NCI-H2029 treated with DMSO at 0.1 percent for 48 hours (cell line): ENCODE measurements around the gene IPO4.

ENCODE experiments used
- DNase-seq: peaks from one replicate; lab custom pipeline; 2025; lab: John Stamatoyannopoulos, UW

The IPO4 gene

DNA sequence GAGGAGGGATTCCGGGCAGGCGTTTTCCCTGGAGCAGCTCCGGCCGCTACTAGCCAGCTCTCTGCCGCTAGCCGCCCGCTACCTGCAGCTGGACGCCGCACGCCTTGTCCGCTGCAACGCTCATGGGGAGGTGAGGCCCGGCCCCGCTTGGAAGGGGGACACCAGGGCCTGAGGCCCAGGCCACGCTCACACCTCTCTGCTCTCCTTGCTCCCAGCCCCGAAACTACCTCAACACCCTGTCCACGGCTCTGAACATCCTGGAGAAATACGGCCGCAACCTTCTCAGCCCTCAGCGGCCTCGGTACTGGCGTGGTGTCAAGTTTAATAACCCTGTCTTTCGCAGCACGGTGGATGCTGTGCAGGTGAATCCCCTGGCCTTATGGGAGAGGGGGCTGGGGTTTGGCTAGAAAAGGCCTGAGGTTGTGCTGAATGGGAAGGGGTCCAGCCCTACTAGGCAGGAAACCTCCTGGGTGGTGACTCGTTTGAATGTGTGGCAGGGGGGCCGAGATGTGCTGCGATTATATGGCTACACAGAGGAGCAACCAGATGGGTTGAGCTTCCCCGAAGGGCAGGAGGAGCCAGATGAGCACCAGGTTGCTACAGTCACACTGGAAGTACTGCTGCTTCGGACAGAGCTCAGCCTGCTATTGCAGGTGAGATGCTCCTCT, 40.7 kb downstream of the IPO4 start:
- no peak for DNase-seq

DNA sequence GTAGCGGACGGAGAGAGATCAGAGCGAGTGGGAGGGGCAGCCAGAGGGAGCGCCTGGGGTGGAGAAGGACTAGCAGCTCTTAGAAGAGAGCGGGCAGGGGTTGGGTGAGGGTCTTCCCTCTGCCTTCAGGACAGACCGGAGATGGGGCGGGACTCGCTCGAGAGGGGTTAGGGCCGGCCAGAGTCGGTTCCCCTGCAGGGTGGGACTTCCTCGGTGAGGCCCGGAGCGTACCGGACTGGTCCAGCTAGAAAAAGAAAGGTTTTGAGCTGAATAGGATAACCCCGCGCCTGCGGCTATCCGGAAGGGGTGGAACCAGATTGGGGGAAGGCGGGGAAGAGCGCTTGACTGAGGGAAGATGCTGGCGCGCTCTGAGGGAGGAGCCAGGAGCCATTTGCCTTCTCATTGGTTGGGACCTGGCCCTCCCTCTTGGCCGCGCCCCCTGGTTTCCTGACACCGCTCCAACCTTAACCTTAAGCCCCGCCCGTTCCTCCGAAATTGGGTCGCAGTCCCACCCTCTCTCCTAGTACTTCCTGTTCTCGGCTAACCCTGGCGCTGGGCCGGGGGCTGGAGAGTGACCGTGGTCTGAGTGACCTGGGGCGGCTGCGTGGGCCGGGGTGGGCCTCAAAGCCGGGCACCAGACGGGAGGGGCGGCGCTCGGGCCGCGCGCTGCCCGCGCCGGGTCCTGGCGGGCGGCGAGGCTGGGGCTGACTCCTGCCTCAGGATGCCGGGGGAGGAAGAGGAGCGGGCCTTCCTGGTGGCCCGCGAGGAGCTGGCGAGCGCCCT, 41.4 kb downstream of the IPO4 start, which contains the start of gene RNF31:
Gene RNF31 (plus strand): TSS at position 521 of the 783 bp plus-strand sequence. CDS start 201 bp downstream, at position 722.
- DNase-seq: peak; percentile 97

DNA sequence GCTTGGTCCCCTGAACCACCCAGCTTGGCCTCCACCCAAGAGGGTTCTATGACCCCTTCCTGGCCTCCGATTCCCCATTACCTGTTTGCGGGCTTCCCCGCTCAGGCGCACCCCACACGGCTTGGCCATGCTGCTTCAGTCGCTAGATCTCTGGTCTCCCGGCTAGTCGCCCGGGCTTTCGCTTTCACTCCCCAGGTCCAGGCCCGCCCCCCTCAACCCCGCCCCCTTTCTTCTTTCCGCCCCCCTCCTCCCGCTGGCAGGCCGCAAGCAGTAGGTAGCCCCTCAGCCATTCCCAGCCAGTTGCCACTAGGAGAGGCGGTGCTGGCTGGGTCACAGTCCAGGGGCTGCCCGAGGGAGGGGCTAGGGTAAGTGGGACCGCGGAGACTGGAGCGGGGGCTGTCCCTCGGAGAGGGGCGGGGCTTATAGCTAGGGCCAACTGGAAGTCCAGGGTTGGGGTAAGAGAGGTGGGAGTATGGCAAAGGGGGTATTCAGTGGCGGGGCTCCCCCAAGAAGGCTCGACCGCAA, 42.1 kb downstream of the IPO4 start, which contains the start of gene PSME2:
Gene PSME2 (minus strand): TSS at position 158 of the 525 bp plus-strand sequence. CDS start 29 bp downstream, at position 129.
- DNase-seq: peak; percentile 95

DNA sequence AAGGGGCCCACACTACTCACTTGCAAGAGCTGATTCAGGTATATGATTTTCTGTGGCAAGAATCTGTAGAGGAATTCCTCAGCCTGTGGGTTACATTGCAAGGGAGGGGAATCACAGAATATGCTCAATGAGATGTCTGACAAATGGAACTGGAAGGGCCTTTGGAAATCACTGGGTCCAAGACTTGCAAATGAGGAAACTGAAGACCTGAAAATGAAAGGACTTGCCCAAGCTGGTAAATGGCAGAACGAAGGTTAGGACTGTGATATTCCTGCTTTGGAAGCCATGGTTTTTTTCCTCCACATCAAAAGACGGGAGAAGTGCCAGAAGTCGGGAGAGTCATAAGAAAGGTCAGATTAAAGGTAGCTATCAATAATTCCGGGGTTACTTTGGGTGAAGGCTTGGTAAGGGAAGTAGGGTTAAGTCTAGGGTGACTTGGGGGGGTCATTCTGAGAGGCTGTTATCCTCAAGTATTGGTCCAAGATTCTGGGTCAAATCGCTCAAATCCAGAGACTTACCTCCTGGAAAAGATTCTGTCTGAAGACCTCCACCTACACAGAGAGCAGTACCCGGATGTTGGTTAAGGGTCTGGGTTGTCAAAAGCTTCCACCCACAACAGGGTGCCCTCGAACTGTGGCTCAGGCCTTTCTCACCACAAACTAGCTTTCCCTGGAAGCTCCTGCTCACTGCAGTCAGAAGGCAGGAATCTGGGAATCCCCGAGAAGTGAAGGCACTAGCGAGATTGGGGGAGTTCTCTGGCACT, 42.7 kb downstream of the IPO4 start:
- DNase-seq: no peak

DNA sequence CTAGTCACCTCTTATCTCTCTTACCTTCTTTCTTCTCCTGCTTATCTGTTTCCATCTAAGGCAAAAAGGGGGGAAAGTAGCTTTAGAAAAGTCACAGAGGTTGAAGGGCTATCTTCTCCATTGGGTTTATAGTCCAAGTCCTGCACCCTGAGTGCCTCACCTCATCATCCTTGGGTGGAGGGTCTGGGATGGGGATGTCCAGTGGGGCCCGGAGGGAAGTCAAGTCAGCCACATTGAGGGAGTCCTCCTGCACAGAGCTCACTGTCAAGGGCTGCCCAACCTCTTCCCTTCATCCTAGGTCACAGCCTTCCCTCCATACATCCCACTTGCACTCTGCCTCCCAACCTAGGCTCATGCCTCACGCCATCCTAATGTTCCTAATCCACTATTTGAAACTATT, 43.4 kb downstream of the IPO4 start:
- no peak for DNase-seq

DNA sequence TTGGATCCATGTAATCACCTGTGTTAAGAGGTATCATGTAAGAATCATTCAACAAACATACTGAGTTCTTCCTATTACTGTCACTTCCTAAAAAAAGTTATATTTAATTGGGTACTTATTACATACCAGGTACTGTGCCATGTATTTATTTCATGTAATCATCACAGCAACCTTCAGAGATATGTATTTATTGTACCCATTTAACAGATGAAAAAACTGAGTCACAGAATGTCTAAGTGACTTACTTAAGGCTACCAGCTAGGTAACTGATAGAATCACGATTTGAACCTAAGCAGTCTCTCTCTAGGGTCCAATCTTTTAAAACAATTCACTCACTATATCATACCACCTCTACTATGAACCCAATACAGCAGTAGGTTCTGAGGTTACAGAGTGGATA, 44.2 kb downstream of the IPO4 start:
- no peak for DNase-seq

DNA sequence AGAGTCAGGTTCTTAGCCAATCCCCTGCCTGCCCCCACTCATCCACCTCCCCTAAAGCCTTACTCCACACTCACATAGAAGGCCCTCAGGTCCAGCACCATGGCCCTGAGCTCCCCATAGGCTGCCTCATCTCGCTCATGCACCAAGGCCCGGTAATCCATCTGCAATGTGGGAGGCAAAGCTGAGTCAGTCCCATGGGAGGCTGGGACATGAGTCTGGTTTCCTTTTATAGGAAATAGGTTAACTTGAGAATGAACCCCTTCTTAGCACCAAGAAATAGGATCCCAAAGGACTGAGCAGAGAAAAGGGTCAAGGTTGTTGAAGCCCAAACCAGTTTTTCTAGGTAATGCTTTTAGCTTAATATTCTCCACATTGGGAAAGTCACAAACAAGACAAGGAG, 45.1 kb downstream of the IPO4 start:
- no peak for DNase-seq

DNA sequence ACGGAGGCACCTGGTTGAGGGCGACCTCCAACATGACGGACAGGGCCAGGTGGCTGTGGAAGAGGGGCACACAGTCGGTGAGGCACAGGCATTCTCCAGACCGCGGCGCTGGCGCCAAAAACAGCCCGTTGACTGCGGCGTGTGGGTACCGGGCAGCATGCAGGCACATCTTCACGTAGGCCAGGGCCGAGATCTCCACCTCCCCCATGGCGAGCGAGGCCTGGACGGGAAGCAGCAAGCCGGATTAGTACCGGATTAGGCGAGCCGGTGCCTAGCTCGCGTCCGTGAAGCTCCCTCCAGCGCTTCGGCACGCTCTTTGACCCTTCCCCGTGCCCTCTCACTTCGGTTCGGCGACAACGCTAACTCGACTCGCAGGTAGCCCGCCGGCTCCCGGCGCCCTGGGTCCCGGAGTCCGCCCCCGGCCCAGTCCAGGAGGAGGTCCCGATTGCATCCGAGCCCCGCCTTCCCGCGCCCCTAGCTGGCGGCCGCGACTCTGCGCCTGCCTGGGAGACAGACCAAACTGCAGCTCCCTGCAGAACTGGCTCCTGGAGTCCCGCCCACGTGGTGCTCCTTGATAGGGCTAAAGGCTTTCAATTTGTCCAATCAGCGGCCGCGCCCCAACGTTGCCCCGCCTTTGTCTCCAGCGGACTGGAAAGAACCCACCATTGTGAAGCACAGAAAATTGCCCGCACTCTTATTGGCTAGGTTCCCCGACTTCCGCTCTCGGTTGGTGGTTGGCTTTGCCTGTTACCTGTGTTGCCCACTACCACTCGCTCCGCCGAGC, 47.3 kb downstream of the IPO4 start, which contains the start of gene EMC9:
Gene EMC9 (minus strand): TSS at position 495 of the 784 bp plus-strand sequence. CDS start 287 bp downstream, at position 208.
- peak; percentile 98 for DNase-seq

DNA sequence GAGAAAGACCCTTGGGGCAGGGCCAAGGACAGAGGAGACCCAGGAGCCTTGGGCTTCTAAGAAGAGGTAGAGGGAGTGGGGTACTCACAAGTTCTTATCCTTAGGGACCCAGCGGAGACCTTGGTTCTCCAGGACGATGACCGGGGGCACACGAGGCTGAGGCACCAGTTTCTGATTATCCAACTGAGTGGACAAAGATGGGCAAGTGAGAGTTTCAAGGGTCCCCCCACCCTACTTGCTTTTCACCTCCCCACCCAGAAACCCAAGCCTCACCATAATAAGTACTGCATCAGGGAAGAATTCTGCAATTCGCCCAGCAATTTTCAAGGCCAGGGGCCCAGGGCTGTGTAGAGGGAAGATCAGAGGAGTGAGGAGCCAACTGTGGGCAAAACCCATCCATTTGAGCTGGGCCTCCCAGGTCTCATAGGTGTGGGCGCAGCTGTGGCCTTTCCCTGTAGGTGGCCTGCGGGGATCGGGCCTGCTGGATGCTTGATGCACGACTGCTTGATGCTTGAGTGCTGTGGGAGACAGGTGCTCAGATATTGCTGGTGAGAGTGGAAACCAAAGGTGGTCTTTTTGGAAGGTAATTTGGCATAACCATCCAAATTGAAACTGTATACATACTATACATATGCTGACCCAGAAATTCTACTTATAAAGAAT, 49.2 kb downstream of the IPO4 start:
- no peak for DNase-seq

DNA sequence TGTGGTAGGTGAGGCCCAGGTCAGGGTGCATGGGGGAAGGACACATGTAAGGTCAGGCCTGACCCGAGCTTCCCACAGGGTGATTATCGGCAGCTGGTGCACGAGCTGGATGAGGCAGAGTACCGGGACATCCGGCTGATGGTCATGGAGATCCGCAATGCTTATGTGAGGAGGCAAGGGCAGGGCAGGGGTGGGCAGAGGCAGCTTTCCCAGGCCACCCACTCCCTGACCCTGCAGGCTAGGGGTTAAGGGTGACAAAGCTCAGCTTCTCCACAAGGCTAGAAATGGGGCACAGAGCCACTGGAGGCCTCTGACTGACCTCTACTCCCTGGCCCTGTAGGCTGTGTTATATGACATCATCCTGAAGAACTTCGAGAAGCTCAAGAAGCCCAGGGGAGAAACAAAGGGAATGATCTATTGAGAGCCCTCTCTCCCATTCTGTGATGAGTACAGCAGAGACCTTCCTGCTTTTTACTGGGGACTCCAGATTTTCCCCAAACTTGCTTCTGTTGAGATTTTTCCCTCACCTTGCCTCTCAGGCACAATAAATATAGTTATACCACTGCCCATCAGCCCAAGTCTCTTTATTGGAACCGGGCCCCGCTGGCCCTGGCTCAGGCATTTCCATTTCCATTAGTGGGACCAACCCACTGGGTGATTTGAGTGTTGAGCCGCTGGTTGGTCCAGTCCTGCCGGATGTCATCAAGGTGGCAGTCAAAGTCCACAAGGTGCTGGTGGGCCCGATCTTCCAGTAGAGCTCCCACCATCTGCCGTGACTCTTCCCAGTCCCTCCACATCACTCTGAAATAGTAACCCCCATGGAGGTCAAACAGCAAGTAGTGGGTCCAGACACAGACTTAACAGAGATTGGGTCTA, 50.0 kb downstream of the IPO4 start:
- no peak for DNase-seq

DNA sequence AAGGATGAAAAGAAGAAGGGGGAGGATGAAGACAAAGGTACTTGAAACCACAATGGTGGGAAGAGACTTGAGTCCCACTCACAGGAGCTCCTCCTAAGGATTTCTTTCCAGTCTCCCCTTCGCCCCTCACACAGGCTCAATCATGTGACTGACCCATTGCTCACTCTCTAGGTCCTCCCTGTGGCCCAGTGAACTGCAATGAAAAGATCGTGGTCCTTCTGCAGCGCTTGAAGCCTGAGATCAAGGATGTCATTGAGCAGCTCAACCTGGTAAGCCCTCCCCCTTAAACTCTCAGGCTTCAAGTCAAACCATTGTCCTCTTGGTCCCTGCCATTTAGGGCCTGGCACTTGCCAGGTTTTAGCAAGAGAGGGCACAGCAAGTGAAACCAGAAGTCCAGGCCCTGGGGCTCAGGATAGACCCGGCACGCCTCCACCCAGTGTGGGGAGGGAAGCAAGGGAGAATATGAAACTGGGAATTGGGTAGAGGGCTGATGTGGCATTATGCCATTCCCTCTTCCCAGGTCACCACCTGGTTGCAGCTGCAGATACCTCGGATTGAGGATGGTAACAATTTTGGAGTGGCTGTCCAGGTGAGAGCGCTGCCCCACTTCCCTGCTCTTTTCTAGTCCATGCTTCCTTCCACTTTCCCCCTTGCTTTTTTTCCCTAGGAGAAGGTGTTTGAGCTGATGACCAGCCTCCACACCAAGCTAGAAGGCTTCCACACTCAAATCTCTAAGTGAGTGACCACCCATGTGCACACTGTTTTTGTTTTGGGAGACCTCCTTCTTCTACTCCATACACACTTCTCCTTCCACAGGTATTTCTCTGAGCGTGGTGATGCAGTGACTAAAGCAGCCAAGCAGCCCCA, 50.9 kb downstream of the IPO4 start:
- no peak for DNase-seq

DNA sequence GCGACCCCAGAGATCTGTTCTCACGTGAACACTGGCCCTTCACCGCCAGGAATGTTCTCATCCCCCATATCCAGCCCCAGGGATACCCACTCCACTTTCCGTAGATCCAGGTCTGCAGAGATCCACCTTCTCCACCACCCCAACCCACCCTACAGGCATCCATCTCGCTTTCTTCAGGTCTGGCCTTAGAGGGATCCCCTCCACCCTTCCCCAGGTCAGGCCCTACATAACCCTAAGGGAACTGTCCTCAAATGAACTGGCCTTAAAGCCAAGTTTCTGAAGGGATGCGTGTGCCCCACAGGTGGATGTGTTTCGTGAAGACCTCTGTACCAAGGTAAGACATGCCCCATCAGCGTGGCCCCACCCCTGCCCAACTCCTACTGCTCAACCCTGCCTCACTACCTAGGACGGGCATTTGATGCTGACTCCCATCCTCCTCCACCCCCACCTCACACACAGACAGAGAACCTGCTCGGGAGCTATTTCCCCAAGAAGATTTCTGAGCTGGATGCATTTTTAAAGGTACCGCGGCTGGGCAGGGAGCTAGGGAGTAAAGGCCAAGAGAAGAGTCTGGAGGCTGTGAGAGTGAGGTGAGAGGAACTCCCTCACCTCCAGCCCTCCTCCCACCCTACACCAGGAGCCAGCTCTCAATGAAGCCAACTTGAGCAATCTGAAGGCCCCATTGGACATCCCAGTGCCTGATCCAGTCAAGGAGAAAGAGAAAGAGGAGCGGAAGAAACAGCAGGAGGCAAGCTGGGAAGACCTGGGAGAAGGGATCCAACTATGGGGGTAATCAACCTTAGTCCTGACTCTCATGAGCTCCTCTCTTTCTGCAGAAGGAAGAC, 51.7 kb downstream of the IPO4 start:
- DNase-seq: no peak

DNA sequence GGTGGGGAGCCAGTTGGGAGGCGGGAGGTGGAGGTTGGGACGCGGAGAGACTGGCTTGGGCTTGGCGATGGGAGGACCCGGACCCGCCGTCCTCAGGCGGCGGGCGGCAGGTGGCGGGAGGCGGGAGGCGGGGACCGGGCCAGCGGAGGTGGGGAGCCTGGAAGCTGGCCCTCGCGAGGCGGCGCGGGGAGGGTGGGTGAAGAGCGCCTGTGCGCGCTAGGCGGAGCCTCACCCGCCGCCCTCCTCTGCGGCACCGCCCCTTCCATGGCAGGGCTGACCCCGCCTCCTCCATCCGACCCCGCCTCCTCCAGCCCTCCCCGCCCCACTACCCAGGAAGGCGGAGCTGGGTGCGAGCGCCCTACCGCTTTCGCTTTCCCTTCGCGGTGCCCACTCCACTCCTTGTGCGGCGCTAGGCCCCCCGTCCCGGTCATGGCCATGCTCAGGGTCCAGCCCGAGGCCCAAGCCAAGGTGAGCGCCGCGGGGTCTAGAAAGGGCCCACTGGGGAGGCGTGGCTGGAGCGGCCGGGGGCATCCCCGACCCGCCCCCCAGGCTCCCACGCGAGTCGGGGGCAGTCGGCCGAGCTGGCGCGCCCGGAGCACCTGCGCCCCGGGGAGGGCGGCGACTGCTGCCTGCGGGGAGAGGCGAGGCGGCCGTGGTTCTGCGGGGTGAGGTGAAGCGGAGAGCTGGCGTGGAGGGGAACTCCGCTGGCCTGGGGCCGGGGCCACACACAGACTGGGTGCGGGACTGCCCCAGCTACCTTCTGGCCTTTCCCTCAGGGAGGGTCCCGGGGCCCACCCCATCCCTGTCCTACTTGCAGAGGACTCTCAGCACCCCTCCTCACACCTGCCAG, 52.6 kb downstream of the IPO4 start, which contains the start of gene PSME1:
Gene PSME1 (plus strand): TSS at position 361 of the 850 bp plus-strand sequence. CDS start 69 bp downstream, at position 430.
- peak; percentile 73 for DNase-seq

DNA sequence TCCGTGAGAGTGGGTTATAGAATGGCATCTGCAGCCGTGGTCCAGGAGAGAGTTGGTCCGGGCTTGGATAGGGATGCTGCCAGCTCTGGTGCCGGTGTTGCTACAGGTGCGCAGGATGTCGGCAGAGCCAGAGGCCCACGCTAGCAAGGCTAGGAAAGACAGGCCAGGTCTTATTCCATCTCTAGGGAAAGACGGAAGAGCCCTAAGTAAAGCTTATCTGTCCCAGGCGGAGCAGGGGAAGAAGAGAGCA, 53.1 kb downstream of the IPO4 start:
- no peak for DNase-seq

DNA sequence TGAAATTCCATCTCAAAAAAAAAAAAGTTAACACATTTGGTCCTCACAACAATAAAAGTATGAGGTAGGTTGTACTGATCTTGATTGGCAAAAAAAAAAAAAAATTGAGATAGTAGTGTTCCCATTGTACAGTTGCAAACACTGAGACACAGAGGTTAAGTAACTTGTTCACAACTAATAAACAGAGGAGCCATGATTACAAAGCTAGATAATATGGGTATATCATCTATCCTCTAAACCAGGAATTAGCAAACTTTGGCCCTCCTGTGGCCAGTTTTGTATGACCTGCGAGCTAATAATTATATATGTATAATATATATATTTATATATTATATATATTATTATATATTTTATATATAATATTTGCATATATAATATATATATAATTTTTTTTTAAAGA, 54.9 kb downstream of the IPO4 start:
- no peak for DNase-seq

DNA sequence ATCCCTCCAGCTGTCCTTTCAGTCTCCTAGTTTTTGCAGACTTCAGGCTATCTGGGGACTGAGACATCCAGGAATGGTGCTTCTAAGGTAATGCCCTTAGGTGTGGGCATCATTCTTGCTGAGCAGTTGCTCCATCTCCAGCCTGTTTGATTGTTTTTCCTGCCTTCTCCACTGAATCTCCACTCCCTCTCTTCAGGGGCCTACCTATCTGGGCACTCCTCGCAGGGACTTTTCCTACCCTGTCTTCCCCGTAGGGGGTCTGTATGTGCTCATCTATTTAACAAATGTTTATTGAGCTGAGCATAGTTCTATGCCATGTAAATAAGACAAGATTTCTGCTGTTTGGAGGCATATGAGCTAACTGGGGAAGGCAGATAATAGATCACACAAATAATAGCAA, 55.6 kb downstream of the IPO4 start:
- no peak for DNase-seq

DNA sequence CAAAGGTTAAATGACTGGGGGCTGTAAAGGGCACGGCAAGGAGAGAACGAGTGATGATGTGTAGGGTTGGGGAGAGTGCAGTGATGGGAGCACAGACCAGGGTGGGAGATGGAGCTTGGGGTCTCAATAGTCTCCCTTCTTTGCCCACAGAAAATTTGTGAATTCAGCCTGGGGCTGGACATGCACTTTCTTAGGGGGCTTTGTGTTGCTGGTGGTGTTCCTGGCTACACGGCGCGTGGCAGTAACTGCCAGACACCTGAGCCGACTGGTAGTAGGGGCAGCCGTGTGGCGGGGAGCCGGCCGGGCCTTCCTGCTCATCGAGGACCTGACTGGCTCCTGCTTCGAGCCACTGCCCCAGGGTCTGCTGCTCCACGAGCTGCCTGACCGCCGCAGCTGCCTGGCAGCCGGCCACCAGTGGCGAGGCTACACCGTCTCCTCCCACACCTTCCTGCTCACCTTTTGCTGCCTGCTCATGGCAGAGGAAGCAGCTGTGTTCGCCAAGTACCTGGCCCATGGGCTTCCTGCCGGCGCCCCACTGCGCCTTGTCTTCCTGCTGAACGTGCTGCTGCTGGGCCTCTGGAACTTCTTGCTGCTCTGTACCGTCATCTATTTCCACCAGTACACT, 56.4 kb downstream of the IPO4 start:
- peak; percentile 72 for DNase-seq
